ENCODE measurements around the gene PCDH1.

DNA sequence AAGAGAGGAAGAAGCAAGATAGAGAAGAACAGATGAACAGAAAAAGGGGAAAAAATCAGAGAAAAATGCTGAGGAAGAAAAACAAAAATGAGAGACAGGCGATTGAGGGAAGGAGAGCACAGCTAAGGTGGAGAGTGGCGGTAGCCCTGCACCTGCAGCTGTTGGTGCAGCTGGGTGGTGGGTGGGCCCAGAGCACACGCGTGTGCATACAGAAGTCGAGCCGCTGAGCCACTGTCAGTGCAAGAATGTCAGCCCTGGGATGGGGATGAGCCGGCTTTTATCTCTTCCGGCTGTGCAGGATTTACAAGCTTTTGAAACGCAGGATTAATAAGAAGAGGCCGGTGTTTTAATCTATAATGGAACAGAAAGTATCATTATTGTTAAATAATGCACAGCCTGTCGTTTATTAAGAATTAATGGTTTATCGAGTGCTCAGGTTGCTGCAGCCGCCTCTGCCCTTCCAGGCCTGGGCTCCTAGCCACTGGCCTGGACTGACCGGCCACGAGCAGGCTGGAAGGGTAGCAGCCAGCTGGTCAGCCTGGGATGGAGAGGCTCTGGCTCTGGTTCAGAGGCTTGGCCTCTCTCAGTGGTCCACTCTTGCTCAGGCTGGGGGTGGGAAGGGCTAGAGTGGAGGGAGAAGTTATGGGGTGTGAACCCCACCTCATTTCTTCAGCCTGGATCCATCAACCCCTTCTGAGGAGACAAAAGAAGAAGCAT lies 68.7 kb downstream of the PCDH1 start:
- TF ChIP-seq CTCF (IDR thresholded peaks at IDR 0.05; ENCODE audit: low read depth, low read length, poor library complexity, severe bottlenecking) (no peak), EZH2phosphoT487 (IDR thresholded peaks at IDR 0.05; ENCODE audit: borderline replicate concordance, low read length) (no peak)

Data from DOHH2 (cell line).